Embryonic facial prominence (tissue), 1 donor: ENCODE data around the gene TBC1D24.

Experiments
- DNase-seq: peaks from one replicate; pipeline ENCODE4 v3.0.0-alpha.2; 2016; ENCODE audit errors: extremely low spot score

The TBC1D24 gene

GRCh38 chr16:2482708-2483534, 8.0 kb downstream of the TBC1D24 start:
- peak; percentile 5 for DNase-seq

GRCh38 chr16:2483939-2484897, 9.3 kb downstream of the TBC1D24 start:
- DNase-seq, result no peak

GRCh38 chr16:2484898-2485508, 10.1 kb downstream of the TBC1D24 start:
- no peak for DNase-seq

- no peak for DNase-seq
Observed at GRCh38 chr16:2485811-2486507, 11.0 kb downstream of the TBC1D24 start.

- no peak for DNase-seq
Observed at GRCh38 chr16:2486645-2487516, 12.0 kb downstream of the TBC1D24 start.

- no peak for DNase-seq
Observed at GRCh38 chr16:2487517-2487842, 12.6 kb downstream of the TBC1D24 start.

GRCh38 chr16:2487903-2488531, 13.1 kb downstream of the TBC1D24 start:
- DNase-seq, result no peak

- no peak for DNase-seq
Observed at GRCh38 chr16:2489581-2489980, 14.7 kb downstream of the TBC1D24 start.

GRCh38 chr16:2490190-2491105, 15.5 kb downstream of the TBC1D24 start:
- no peak for DNase-seq

- DNase-seq, result no peak
Observed at GRCh38 chr16:2492292-2492691, 17.4 kb downstream of the TBC1D24 start.

- DNase-seq, result no peak
Observed at GRCh38 chr16:2493605-2494004, 18.7 kb downstream of the TBC1D24 start.

- DNase-seq, result no peak
Observed at GRCh38 chr16:2494616-2495015, 19.7 kb downstream of the TBC1D24 start.

GRCh38 chr16:2495041-2495440, 20.1 kb downstream of the TBC1D24 start:
- no peak for DNase-seq

GRCh38 chr16:2496223-2497115, 21.5 kb downstream of the TBC1D24 start:
- no peak for DNase-seq

- DNase-seq, result no peak
Observed at GRCh38 chr16:2497116-2497630, 22.2 kb downstream of the TBC1D24 start.

GRCh38 chr16:2497695-2498484, 23.0 kb downstream of the TBC1D24 start:
- no peak for DNase-seq
